ENCODE measurements around the gene MIGA1.
"Not testable (repeated sequence)": the region's sequence is repeated elsewhere in the genome, so short reads cannot be mapped to it uniquely, and the experiment has no call there.

Gene MIGA1

GRCh38 chr1:77918918-77919317, 139.5 kb downstream of the MIGA1 start:
- not testable (repeated sequence) for DNase-seq (ENCODE audit: low spot score)

- no peak for DNase-seq (ENCODE audit: low spot score)
These were observed 146.1 kb downstream of the MIGA1 start for GRCh38 chr1:77925518-77925917.

GRCh38 chr1:77925956-77926355, 146.5 kb downstream of the MIGA1 start:
- DNase-seq (ENCODE audit: low spot score) = no peak

GRCh38 chr1:77926561-77927357, 147.3 kb downstream of the MIGA1 start:
- DNase-seq (ENCODE audit: low spot score) = no peak

- DNase-seq (ENCODE audit: low spot score) = no peak
These were observed 148.0 kb downstream of the MIGA1 start for GRCh38 chr1:77927414-77927813.

All from left forelimb (tissue), 1 donor.